Dedifferentiated amniotic fluid mesenchymal stem cell (primary cell): ENCODE data around the gene MRPL16.

Experiments
- DNase-seq: peaks from one replicate; pipeline ENCODE4 v3.0.0-alpha.2; 2016; ENCODE audit errors: extremely low spot score

MRPL16 gene

DNA sequence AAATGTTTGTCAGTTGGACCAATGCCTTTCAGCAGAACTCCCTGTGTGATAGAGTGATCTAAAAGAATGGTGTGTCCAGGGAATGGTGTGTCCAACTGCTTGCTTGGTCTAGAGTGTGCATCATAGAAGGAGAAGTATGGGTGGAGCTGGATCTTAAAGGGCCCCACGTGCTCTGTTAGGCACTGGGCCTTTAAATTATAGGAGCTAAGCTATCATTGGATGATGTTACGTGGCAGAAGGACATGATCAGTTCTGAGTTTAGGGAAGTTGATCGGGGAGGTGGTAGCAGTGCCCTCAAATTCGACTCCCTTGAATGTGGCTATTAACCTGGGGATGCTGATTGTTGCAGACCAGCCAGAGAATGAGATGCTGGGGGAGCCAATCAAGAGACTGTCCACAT is 39.0 kb downstream of the MRPL16 start:
- no peak for DNase-seq

GRCh38 chr11:59770869-59771268 is 39.7 kb downstream of the MRPL16 start:
- no peak for DNase-seq

DNA sequence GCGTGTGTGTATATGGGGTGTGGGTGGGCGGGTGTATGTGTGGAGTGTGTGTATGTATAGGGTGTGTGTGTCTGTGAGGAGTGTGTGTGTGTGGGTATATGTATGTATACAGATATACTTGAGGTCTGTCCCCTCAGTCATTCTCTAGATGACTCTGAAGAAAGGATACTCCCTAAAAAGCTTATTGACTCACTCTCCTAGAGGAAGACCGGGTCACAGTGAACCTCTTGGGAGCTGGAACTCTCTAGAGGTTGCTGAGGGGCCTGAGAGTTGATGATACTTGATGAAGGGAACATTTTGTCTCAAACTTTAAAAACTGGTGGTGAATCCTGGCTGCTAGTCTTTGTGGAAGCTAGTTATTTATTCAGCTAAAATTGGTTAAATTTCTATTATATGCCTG is 40.3 kb downstream of the MRPL16 start:
- no peak for DNase-seq

GRCh38 chr11:59769828-59770227 is 40.8 kb downstream of the MRPL16 start:
- no peak for DNase-seq

DNA sequence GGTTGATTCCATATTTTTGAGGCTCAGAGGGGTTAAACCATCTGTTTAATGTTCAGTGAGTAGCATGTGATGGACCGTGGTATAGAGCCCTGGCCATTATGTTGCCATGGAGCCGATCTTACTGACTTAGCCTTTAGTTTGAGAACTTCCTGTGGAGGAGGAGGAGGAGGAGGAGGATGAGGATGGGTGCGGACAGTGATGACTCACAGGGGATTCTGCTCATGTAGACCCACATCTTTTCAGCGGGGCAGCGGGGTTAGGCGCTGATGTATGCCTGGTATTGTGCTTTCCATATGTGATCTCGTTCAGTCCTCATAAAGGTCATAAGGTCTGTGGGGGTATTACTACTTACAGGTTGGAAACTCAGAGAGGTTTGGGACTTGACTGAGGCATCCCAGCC is 41.5 kb downstream of the MRPL16 start:
- DNase-seq: no peak

- no peak for DNase-seq
These were observed 43.4 kb downstream of the MRPL16 start for GRCh38 chr11:59767225-59767611.

DNA sequence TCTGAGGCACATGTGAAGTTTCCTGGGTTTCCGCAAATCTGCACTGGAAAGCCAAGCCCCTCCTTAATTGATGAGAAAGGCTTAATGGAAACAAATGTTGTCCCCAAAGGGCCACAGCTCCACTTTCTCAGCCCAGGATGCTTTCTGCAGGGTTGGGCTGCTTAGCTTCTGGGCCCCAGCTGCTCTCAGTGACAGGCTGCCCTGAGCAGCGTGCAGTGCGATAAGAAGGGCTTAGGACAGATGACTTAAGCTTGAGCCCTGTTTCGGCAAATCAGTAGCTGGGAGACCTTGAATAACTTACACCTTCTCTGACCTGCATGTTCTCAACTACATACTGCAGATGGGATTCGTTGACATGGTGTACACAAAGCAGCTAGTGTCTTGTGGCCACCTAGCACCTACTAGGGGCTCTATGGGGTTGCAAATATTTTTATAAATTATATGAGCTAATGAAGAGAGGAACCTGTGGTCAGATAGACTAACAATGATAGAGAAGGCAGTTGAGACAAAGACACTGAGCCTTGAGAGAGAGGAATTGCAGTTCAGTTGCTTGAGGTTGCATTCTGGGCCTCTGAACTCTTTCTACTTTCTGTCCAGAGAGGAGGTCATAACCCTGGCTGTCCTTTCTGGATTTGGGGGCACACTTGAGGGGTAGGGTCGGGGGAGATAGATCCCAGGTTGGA is 43.9 kb downstream of the MRPL16 start:
- DNase-seq: no peak

- DNase-seq: no peak
These were observed 45.4 kb downstream of the MRPL16 start for GRCh38 chr11:59765068-59765735.

DNA sequence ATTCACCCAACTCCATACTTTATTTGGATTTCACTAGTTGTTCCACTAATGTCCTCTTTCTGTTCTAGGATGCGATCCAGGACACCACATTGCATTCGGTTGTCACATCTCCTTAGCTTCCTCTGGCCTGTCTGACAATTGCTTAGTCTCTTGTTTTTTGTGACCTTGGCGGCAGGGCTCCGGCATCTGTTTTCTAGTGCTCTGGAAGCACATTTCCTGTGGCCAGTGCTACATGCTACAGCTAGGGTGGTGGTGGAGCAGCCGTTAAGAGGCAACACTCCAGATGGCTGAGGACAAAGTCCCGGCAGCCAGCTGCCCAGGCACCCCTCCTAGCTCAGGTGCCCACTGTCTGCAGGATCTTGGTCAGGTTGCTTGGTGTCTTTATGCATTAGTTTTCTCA is 48.6 kb downstream of the MRPL16 start:
- DNase-seq: no peak

- no peak for DNase-seq
These were observed 49.8 kb downstream of the MRPL16 start for GRCh38 chr11:59760771-59761170.

DNA sequence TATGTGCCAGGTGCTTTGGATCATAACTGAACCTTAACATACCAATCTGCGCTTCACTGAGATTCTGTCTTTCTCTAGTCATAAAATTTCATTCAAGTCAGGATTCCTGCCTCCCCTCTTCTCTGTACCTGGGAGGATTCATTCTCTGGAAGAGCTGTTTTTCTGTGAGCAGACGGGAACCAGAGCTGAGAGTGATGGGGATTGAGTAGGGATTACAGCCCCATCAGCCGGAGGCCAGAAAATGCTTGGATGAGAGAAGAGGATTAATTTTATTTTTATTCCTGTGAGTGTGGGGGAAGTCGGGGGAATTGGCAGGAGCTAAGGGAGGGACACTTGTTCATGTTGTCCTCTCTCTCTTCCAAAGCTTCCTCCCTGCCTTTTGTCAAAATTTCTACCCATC is 50.7 kb downstream of the MRPL16 start:
- no peak for DNase-seq

DNA sequence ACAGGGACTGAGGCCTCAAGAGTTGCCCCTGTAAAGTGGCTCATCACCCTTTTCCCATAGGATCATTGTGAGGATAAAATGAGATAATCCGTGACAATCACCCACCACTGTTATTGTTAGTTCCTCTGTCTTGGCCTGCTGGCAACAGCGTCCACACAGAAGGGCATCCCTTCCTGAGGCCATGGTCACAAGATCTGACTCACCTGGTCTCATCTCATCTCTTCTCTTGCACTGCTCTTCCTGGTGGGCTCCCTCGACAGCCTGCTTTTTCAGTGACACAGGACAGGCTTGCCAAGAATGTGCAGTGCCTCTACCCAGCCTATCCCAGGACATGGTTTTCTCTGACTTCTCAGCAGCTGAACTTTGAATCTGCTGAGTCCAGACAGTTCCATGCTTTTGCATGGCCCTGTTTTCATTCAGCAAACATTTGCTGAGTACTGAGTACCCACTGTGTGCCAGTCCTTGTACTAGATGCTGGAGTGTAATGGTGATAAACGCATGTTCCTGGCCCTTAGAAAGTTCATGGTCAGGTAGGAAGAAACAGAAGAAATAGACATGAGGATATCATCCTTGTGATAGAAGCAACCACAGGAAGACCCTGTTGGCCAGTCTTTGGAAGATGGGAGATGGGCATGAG is 52.1 kb downstream of the MRPL16 start:
- no peak for DNase-seq

DNA sequence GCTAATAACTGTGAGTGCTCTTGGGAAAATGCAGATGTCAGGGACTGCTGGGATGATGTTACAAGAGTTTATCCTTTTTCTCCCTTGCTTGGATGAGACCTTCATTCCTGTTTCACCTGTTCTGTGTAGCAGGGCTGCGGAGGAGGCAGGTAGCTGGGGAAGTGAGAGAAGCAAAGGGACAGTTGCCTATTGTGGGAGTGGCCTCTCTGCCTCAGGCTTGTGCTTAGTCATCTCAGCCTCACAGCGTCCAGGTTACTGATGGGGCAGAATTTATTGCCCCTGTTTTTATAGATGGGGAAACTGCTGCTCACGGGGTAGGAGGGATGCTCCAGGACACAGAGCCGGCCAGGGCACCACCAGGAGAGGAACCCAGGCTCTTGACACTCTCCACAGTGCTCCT is 53.7 kb downstream of the MRPL16 start:
- DNase-seq: no peak

GRCh38 chr11:59756558-59756840 is 54.1 kb downstream of the MRPL16 start:
- no peak for DNase-seq
